Epidermal melanocyte (primary cell): Measurements from ENCODE around the gene AKR1D1.
"Not testable (repeated sequence)": the region's sequence is repeated elsewhere in the genome, so short reads cannot be mapped to it uniquely, and the experiment has no call there.

Experiments used
- DNase-seq: peaks from one replicate; pipeline ENCODE4 v3.0.0; 2011; ENCODE audit warnings: low spot score; ENCODE audit not compliant: insufficient read length

Gene AKR1D1

GRCh38 chr7:138074121-138074520, 2.1 kb upstream of the AKR1D1 start:
- no peak for DNase-seq

- no peak for DNase-seq
Observed at GRCh38 chr7:138074540-138074939, 1.7 kb upstream of the AKR1D1 start.

GRCh38 chr7:138075350-138075749, 909 bp upstream of the AKR1D1 start:
- no peak for DNase-seq

GRCh38 chr7:138075786-138076185, 473 bp upstream of the AKR1D1 start:
- DNase-seq: not testable (repeated sequence)

- DNase-seq: no peak
Observed at GRCh38 chr7:138077809-138078208, 1.6 kb downstream of the AKR1D1 start.

GRCh38 chr7:138079137-138079536, 2.9 kb downstream of the AKR1D1 start:
- DNase-seq: no peak

- DNase-seq: no peak
Observed at GRCh38 chr7:138081868-138082267, 5.6 kb downstream of the AKR1D1 start.

GRCh38 chr7:138083859-138084258, 7.6 kb downstream of the AKR1D1 start:
- DNase-seq: no peak

- DNase-seq: no peak
Observed at GRCh38 chr7:138086563-138087270, 10.5 kb downstream of the AKR1D1 start.

- DNase-seq: no peak
Observed at GRCh38 chr7:138089080-138089901, 13.0 kb downstream of the AKR1D1 start.

- no peak for DNase-seq
Observed at GRCh38 chr7:138091032-138091431, 14.8 kb downstream of the AKR1D1 start.

- DNase-seq: not testable (repeated sequence)
Observed at GRCh38 chr7:138091840-138092239, 15.6 kb downstream of the AKR1D1 start.

GRCh38 chr7:138092486-138093028, 16.3 kb downstream of the AKR1D1 start:
- no peak for DNase-seq

- no peak for DNase-seq
Observed at GRCh38 chr7:138095972-138096935, 20.0 kb downstream of the AKR1D1 start.

- no peak for DNase-seq
Observed at GRCh38 chr7:138097064-138097741, 20.9 kb downstream of the AKR1D1 start.

GRCh38 chr7:138099813-138100212, 23.6 kb downstream of the AKR1D1 start:
- no peak for DNase-seq

GRCh38 chr7:138105221-138105620, 29.0 kb downstream of the AKR1D1 start:
- DNase-seq: no peak

GRCh38 chr7:138115047-138115446, 38.8 kb downstream of the AKR1D1 start:
- DNase-seq: no peak

- DNase-seq: no peak
Observed at GRCh38 chr7:138116141-138116540, 39.9 kb downstream of the AKR1D1 start.

GRCh38 chr7:138116892-138117291, 40.6 kb downstream of the AKR1D1 start:
- DNase-seq: no peak
